ENCODE data around the gene LIF.
A peak's percentile ranks its signal among the peaks of the same experiment; 100 is the strongest.

LIF gene

DNA sequence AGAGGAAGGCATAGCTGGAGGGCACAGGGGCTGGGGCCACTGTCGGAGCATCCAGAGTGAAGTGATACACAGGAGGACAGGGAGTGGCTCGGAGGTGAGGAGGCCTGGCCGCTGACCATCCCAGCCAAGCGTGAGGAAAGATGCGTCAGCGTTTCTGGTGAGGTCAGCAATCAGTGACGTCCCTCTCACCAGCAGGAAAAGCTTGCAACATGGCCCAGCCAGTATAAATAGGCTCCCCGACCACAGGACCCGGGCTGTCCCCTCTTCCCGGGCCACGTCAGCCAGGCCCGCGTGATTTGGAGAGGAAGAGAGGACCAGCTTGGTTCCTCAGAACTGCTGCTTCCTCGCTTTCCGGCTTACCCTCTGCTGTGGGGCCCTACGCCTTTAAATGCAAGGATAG lies 24.3 kb upstream of the LIF start:
- H3K4me3 ChIP-seq (replicated peaks; ENCODE audit: low read depth, low read length) = no peak overlapping the region
- TF ChIP-seq, protein P1, sequence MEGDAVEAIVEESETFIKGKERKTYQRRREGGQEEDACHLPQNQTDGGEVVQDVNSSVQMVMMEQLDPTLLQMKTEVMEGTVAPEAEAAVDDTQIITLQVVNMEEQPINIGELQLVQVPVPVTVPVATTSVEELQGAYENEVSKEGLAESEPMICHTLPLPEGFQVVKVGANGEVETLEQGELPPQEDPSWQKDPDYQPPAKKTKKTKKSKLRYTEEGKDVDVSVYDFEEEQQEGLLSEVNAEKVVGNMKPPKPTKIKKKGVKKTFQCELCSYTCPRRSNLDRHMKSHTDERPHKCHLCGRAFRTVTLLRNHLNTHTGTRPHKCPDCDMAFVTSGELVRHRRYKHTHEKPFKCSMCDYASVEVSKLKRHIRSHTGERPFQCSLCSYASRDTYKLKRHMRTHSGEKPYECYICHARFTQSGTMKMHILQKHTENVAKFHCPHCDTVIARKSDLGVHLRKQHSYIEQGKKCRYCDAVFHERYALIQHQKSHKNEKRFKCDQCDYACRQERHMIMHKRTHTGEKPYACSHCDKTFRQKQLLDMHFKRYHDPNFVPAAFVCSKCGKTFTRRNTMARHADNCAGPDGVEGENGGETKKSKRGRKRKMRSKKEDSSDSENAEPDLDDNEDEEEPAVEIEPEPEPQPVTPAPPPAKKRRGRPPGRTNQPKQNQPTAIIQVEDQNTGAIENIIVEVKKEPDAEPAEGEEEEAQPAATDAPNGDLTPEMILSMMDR (IDR thresholded peaks at IDR 0.05; ENCODE audit: low read length, missing control alignments) = no peak
- peak; percentile 84 for DNase-seq (ENCODE audit: low read depth)

DNA sequence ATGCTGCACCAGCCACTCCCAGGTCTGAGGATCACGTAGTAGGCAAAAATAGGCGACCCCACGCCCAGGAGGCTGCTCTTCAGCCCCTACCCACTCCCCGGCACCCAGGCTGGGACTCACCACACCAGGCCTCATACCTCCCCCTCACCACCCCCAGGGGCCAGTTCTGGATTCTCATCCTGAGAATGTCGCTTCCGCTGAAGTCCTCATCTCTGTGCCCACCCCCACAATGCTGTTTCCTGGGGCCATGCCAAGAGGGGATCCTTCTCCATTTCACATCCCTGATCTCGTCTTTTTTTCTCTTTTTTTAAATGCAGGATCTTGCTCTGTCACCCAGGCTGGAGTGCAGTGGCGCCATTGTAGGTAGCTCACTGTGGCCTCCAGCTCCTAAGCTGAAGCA lies 21.8 kb upstream of the LIF start:
- no peak overlapping the region for H3K4me3 ChIP-seq (replicated peaks; ENCODE audit: low read depth, low read length)
- no peak for DNase-seq (ENCODE audit: low read depth)
- TF ChIP-seq, protein P1 (IDR thresholded peaks at IDR 0.05; ENCODE audit: low read length, missing control alignments) = no peak

DNA sequence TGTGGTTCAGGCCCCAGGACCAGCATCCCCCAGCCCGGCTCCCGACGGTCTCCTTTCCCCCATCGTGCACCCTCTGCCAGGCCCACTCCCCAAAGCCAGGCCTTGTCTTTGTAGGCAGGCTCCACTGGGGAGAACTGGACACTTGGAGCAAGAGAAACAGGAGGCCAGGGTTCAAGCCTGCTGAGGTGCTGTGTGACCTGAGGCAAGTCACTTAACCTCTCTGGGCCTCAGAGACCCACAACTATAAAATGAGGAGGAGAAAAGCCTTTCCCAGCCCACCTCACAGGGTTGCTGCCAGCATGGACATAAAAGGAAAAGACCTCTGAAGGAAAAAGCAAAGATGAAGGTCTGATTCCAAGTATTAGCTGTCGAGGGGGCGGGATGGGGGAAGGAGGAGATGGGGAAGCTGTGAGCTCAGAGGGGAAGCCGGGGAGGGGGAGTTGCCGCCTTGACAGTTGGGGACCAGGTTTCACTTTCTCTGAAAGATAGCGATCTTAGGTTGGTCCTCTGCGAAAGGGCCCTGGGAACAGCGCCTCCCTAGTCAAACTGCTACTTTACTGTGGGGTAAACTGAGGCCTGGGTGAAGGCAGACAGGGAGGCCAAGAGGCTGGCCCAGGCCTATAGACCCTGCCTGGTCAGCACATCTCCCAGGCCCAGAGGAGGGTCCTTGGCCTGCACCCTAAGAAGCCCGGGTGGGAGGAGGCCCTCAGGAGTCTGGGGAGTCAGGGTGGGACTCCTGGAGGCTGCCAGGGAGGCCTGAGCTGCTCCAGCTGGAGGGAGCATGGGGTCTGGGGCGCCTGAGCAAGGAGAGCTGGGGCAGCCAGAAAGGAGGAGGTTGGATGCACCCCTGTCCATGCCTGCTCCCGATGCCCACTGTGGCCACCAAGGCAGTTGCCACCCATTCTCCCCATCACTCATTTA lies 21.1 kb upstream of the LIF start:
- TF ChIP-seq, protein P1 (IDR thresholded peaks at IDR 0.05; ENCODE audit: low read length, missing control alignments) = no peak
- no peak overlapping the region for H3K4me3 ChIP-seq (replicated peaks; ENCODE audit: low read depth, low read length)
- DNase-seq (ENCODE audit: low read depth) = no peak

DNA sequence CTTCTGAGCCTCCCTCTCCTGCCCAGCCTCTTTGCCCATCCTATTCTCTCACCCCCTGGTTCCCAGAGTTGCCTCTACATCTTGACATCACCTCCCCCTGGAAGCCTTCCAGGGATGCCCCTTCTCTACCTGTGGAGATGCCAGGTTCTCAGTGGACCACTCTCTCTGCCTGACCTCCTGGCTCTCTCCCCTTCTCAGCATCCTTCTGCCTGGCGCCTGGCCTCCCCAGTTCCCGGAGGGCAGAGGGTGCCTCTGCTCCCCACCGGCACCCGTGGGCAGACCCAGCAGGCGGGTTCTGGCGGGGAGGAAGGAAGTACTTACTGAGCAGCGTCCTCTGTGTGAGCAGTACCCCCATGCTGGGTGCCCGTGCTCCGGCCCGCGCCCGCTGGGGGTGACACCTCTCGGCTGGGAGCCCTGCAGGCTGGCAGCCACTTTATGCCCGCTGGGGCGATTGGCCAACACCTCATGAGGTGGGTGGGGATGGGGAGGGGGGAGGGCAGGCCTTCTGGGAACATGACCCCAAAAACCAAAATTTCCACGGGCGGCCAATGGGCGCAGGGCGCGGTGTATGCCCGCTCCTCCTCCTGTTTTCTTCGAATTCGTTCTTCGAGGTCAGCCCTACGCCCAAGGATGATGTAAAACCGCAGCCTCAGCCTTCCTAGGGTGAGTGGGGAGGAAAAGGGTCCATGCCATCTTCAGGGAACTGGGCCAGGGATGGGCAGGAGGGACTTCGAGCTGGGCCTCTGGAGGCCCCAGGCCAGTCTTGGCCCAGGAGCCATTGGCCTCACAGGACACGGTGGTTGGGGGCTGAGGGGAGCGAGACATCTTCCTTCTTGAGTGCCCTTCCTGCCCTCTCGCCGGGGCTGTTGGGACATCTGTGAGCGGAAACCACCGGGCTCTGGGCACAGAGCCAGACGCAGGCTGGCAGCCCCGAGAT lies 20.2 kb upstream of the LIF start, which contains the start of gene OSM:
Gene OSM (minus strand): TSS at position 407 of the 937 bp plus-strand sequence. CDS start 52 bp downstream, at position 355.
- H3K4me3 ChIP-seq (replicated peaks; ENCODE audit: low read depth, low read length) = no peak within 1 kb of the TSS
- DNase-seq (ENCODE audit: low read depth) = no peak
- TF ChIP-seq, protein P1 (IDR thresholded peaks at IDR 0.05; ENCODE audit: low read length, missing control alignments) = no peak

DNA sequence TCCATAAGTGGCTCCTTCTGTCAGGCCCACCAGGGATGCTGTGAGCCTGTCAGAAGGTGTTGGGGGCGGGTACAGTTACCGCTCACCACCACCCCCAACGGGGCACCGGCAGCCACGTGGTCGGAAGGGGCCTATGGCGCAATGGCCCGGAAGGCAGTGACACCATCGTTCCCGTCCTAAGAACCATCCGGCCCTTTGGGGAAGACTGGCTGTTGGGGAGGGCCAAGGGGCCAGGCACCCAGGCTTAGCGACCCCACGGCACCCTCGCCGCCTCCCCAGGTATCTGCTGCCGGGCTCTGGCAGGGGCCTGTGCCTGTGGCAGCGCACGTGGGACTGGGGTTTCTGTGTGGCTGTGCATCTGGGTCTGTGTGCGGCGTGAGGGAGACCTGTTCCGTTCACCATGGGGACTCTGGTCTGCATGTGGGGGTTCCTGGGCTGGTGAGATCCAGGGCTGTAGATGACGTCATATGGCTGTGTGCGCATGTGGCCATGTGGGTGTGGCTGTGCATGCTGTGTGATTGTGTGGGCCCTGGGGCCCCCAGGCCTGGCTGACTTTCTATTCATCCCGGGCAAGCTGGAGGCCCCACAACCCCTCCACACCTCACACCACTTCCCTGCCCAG lies 19.4 kb upstream of the LIF start:
- TF ChIP-seq, protein P1 (IDR thresholded peaks at IDR 0.05; ENCODE audit: low read length, missing control alignments) = no peak
- no peak overlapping the region for H3K4me3 ChIP-seq (replicated peaks; ENCODE audit: low read depth, low read length)
- no peak for DNase-seq (ENCODE audit: low read depth)

DNA sequence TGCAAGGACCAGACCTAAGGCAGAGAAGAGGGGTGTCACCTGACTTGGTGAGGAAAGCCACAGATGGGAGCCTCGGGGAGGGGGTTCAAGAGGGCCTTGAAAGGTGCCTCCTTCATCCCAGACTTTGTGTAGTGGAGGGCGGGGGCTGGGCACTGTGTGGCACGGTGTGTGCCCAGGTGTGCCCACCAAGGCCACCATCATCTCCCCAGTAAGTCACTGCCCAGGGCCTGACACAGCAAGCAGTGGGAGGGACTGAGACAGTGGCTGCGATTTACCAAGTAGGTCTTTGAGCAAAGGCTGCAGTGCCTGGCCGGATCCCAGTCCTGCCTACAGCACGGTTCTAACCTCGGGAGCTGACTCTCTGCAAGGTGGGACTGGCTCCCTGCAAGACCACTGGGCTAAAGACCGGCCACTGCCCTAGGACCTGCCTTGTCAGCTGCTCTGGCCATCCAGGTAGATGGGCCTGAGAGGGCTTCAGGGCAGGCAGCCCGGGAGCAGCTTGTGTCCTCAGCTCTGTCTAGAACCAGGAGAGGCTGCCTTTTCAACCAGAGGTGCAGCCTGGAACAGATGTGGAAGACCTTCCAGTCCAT lies 18.7 kb upstream of the LIF start:
- TF ChIP-seq, protein P1 (IDR thresholded peaks at IDR 0.05; ENCODE audit: low read length, missing control alignments) = no peak
- H3K4me3 ChIP-seq (replicated peaks; ENCODE audit: low read depth, low read length) = no peak overlapping the region
- no peak for DNase-seq (ENCODE audit: low read depth)

Data from fibroblast of pulmonary artery (primary cell).